Cardiac fibroblast (primary cell): ENCODE measurements around the gene SLC11A1.
A peak's percentile ranks its signal among the peaks of the same experiment; 100 is the strongest.

Experiments used
- DNase-seq, 2 donors: peaks; one replicate each; pipeline versions ENCODE4 v3.0.0 to v3.0.0-alpha.2; 2010; ENCODE audit warnings: low read depth in 2 of 2
- H3K4me3 ChIP-seq, 2 donors: replicated peaks in 1 of 2; 1 replicate in 1 of 2; 2 replicates in 1 of 2; pipeline ENCODE4 v1.5.1; 2011; ENCODE audit warnings: low read depth in 2 of 2, low read length in 2 of 2, mild to moderate bottlenecking in 2 of 2, moderate library complexity in 1 of 2
- TF ChIP-seq, protein P1 (sequence below): IDR thresholded peaks from one replicate; pipeline ENCODE4 v1.5.1; 2011; ENCODE audit warnings: low read depth, mild to moderate bottlenecking, low read length, inconsistent platforms

Gene SLC11A1

DNA sequence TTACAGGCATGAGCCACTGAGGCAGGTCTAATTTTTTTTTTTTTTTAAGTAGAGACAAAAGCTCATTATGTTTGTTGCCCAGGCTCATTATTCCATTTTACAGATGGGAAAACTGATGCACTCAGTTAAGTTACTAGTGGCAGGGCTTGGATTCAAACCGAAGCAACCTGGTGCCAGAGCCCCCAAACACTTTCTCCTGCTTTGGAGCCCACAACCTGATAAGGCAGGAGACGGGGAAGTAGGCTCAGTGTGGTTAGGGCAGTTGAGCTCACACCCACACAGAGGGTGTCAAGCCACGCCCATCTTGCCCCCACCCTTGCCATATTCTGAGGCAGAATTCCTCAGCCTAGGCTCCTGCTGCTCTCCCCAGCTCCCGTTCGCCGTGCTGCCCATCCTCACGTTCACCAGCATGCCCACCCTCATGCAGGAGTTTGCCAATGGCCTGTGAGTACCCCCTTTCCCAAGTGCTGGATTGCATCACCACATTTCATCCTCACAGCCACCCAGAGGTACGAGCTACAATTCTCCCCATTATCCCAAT lies 11.7 kb downstream of the SLC11A1 start:
- no peak for DNase-seq
- no peak overlapping the region for H3K4me3 ChIP-seq
- TF ChIP-seq, protein P1, sequence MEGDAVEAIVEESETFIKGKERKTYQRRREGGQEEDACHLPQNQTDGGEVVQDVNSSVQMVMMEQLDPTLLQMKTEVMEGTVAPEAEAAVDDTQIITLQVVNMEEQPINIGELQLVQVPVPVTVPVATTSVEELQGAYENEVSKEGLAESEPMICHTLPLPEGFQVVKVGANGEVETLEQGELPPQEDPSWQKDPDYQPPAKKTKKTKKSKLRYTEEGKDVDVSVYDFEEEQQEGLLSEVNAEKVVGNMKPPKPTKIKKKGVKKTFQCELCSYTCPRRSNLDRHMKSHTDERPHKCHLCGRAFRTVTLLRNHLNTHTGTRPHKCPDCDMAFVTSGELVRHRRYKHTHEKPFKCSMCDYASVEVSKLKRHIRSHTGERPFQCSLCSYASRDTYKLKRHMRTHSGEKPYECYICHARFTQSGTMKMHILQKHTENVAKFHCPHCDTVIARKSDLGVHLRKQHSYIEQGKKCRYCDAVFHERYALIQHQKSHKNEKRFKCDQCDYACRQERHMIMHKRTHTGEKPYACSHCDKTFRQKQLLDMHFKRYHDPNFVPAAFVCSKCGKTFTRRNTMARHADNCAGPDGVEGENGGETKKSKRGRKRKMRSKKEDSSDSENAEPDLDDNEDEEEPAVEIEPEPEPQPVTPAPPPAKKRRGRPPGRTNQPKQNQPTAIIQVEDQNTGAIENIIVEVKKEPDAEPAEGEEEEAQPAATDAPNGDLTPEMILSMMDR, result no peak

DNA sequence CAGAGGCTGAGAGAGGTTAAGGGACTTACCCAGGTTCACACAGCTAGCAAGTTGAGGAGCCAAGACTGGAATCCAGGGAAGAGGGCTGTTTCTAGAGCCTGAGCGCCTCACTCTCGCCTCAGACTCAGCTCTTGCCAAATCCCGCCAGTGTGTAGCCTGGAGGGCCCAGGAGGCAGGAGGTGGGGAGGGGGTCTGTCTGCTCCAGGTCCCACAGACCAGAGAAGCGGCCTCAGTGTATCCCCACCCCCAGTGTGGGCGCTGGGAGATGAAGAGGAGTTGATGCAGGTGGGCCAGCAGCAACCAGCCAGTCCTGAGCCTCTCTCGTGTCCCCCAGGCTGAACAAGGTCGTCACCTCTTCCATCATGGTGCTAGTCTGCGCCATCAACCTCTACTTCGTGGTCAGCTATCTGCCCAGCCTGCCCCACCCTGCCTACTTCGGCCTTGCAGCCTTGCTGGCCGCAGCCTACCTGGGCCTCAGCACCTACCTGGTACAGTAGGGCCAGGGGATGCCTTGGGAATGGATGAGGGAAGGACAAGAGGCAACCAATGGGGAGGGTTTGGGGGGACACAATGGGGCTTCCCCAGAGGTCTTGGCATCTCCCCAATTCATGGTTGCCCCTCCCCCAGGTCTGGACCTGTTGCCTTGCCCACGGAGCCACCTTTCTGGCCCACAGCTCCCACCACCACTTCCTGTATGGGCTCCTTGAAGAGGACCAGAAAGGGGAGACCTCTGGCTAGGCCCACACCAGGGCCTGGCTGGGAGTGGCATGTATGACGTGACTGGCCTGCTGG lies 12.4 kb downstream of the SLC11A1 start:
- TF ChIP-seq, protein P1, result no peak
- no peak for DNase-seq
- H3K4me3 ChIP-seq, result no peak overlapping the region

DNA sequence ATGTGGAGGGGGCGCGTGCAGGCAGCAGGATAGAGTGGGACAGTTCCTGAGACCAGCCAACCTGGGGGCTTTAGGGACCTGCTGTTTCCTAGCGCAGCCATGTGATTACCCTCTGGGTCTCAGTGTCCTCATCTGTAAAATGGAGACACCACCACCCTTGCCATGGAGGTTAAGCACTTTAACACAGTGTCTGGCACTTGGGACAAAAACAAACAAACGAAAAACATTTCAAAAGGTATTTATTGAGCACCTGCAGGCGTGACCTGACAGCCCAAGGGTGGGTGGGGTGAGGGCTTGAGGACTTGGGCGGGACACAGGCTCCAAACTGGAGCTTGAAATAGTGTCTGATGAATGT lies 13.0 kb downstream of the SLC11A1 start:
- H3K4me3 ChIP-seq, result no peak overlapping the region
- TF ChIP-seq, protein P1, result no peak
- DNase-seq, result no peak

DNA sequence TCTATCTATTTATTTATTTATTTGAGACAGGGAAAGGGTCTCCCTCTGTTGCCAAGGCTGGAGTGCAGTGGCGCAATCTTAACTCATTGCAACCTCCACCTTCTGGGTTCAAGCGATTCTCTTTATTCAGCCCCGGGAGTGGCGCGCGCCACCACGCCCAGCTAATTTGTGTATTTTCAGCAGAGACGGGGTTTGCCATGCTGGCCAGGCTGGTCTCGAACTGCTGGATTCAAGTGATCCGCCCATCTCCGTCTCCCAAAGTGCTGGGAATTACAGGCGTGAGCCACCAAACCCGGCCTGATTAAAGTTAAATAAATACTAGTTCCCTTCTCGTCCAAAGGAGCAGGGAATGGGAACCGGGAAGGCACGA lies 13.4 kb downstream of the SLC11A1 start:
- no peak for DNase-seq

DNA sequence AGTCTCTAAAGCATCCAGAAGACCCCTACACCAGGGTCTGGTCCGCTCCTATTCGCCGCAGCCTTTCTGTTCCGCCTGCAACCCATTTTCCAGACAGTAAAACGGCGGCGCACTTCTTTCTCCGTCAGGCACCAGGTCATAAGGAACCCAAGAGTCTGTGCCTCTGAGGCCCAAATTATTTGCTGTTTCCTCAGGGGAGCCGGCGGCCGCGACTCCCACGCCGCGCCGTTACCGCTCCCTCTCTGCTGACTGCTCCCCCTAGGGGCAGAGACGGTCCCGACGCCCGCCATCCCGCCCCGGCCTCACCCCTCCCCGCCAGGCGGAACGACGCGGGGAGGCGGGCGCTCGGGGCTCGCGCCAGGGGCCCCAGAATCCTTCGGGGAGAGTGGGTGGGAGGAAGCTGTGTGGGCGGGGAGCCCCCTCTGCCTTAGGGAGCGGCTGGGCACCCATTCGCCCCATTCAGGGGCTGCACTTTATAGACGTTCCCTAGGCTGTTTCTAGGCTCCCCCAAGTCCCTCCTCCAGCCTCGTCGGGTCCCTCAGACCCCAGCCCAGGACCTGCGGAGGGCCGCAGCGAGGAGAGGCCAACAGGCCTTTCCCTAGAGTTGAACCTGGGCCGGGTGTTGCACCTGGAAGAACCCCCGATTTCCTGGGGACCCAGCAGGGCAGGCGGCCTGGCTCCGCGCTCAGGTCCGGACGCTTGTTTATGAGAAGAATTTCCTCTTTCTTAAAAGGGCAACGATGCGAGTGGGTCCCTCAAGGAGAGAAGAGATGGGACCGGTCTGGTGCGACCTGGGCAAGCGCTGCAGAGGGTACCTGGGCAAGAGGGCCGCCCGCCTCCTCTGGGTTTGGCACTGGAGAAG lies 14.0 kb downstream of the SLC11A1 start:
- TF ChIP-seq, protein P1, result peak; percentile 59
- H3K4me3 ChIP-seq, result peak overlapping the region; percentile 58 to 77

More for the DNA sequence above, 13.4 kb downstream of the SLC11A1 start:
- peak overlapping the region; percentile 37 to 77 for H3K4me3 ChIP-seq
- TF ChIP-seq, protein P1, result no peak

DNA sequence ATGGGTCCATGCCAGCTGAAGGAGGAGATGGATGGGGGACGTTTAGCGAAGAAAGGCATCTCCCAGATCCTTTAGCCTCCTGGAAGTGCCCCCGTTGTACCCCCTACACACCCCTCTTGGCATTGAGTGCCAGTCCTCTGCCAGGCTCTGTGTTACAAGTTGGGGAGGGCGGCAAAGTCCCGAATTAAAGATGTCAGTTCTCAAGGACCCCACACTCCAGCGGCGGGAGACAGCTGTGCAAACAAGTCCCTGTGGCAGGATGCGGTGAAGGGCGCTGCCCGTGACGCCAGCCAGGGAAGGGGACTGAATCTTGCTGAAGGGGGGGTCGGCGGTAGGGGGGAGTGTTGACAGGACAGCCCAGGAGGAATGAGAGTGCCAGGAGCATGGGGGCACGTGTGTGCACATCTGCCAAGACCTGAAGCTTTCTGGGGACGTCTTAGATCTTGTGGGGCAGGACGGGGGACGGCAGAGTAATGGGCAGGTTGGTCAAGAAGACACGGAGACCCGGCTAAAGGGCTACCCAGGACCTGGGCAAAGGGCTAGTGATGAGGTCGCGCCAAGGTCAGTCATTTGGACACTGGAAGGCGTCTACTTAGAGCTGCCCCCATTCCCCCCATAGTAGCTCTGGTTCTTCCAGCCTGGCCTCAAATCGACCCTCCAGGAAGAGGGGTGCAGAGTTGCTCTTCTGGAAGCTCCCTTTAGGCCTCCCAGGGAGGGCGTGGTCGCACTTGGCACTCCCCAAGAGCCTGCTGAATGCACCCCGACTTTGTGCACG lies 14.8 kb downstream of the SLC11A1 start:
- H3K4me3 ChIP-seq, result peak overlapping the region; percentile 58 to 77
- peak; percentile 67 to 70 for DNase-seq
- TF ChIP-seq, protein P1, result no peak

More for the DNA sequence above, 14.0 kb downstream of the SLC11A1 start:
- DNase-seq, result peak; percentile 98 to 99
